NCI-H1092 treated with DMSO at 0.1 percent for 48 hours (cell line): ENCODE results near the gene RCBTB1.
"Not testable (repeated sequence)": the region's sequence is repeated elsewhere in the genome, so short reads cannot be mapped to it uniquely, and the experiment has no call there.

ENCODE experiments used
- DNase-seq: peaks from one replicate; lab custom pipeline; 2025; lab: John Stamatoyannopoulos, UW

Gene RCBTB1

GRCh38 chr13:49604570-49604969, 19.2 kb upstream of the RCBTB1 start:
- no peak for DNase-seq

GRCh38 chr13:49602615-49603014, 17.3 kb upstream of the RCBTB1 start:
- DNase-seq = not testable (repeated sequence)

DNA sequence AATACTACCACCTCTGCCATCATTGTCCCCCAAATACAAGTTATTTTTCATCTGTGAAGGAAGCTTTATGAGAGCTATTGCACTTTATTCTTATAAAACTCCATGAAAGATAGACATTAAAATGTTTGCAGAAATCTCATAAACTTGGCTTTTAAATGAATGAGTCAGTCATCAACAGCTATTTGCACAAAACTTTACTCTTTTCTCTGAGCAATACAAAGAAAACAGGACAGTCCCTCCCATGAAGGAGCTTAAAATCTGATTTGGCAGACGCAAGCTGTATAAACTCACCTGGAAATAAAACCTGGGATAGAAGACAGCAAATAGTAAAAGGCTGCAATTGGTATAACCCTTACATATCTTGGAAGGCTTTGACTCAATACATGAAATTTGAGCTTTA, 16.6 kb upstream of the RCBTB1 start:
- no peak for DNase-seq

GRCh38 chr13:49597043-49597641, 11.8 kb upstream of the RCBTB1 start:
- no peak for DNase-seq

- no peak for DNase-seq
Observed at GRCh38 chr13:49596221-49596620, 10.9 kb upstream of the RCBTB1 start.

GRCh38 chr13:49594576-49594975, 9.2 kb upstream of the RCBTB1 start:
- DNase-seq = no peak

DNA sequence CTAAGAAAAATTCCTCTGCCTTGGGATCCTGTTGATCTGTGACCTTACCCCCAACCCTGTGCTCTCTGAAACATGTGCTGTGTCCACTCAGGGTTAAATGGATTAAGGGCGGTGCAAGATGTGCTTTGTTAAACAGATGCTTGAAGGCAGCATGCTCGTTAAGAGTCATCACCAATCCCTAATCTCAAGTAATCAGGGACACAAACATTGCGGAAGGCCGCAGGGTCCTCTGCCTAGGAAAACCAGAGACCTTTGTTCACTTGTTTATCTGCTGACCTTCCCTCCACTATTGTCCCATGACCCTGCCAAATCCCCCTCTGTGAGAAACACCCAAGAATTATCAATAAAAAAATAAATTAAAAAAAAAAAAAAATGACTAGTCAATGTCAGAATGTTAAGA, 8.5 kb upstream of the RCBTB1 start:
- DNase-seq = not testable (repeated sequence)

DNA sequence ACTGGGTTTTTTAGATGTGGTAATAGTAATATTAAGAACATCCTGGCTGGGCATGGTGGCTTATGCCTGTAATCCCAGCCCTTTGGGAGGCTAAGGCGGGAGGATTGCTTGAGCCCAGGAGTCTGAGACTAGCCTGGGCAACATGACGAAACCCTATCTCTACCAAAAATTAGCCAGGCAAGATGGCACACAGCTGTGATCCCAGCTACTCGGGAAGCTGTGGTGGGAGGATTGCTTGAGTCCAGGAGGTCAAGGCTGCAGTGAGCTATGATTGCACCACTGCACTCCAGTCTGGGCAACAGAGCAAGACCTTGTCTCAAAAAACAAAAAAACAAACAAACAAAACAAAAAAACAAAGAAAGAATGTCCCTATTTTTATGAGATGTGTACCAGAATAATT, 5.4 kb upstream of the RCBTB1 start:
- not testable (repeated sequence) for DNase-seq

GRCh38 chr13:49587311-49587847, 2.0 kb upstream of the RCBTB1 start:
- DNase-seq = no peak

DNA sequence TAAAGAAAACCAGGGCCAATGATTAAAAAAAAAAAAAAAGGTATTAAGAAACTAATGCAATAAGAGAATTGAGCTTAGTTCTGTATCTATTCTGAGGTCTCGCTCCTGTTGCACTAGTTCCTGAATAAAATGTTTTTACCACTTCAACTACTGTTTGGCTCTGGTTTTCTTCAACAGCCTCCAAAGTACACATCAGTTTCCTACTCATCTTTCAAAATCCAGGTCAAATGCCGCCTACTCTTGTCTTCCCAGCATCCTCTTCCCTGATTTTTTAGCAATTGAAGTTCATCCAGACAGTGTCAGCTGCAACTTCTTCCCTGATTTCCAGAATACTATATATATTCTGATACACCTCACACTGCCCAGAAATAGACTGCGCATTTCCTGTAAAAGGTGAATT, 1.4 kb upstream of the RCBTB1 start:
- no peak for DNase-seq

- no peak for DNase-seq
Observed at GRCh38 chr13:49584771-49585182, 581 bp downstream of the RCBTB1 start.

GRCh38 chr13:49580980-49581680, 4.2 kb downstream of the RCBTB1 start:
- DNase-seq = no peak

DNA sequence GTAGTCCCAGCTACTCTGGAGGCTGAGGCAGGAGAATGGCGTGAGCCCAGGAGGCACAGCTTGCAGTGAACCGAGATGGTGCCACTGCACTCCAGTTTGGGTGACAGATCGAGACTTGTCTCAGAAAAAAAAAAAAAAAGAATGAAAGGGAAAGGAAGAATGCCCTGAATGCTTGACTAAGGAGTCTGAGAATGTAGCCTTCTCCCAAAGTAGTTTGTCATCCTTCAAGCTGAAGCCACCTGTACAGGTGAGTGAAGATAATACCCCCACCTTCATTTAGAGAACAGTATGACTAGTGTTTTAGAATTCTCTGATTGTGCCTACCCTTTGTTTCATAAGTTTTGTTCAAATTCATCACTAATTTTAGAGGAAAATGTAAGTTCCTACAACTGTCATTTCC, 5.9 kb downstream of the RCBTB1 start:
- DNase-seq = no peak

GRCh38 chr13:49571299-49572240, 13.8 kb downstream of the RCBTB1 start:
- no peak for DNase-seq

DNA sequence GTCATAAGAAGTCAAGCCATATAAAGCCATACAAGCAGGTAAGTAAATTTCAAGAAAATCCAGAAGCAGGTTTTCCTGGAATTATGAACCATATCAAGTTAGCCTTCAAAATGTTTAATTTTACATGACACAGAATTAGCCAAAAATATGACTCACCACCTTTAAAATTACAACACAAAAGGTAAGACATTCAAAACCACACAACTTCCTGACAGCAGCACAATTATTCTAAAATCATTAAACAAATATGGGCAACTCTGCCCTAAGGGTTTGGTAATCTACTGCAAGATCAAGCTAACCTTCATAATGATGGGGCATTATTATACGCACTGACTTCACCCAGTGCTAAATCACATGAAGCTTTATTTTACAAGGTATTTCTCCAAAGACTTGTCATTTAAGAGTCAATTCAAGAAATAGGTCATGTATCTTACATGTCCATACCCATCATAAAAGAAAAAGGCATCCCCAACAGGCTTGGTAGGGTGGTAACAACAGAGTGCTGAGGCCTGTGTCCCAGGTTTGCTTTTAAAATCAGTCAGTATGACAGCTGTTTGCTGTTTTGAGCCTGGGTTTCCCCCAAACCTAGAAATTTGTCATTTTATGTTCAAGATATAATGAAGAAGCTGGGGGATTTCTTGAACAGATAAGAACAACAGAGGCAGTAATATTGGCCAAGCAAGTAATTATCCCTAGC, 15.2 kb downstream of the RCBTB1 start:
- no peak for DNase-seq

DNA sequence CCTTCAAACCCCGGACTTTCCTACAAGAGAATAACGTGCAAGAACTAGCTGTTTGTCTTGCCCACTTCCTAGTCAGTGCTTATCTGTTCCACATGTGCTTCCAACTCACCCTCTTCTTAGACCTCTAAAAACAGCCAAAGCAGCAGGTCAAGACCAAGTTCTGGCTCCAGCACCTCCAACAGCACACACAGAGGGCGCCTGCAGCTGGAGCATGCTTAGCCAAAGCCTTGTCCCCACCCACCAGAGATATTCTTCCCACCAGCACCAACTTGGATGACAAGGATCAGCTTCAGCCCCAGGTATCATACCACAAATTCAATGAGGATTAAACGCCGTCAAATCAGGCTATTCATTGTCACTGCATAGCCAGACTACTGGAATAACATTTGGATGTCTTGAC, 17.9 kb downstream of the RCBTB1 start:
- no peak for DNase-seq

- no peak for DNase-seq
Observed at GRCh38 chr13:49566461-49566860, 18.9 kb downstream of the RCBTB1 start.

GRCh38 chr13:49565461-49565860, 19.9 kb downstream of the RCBTB1 start:
- not testable (repeated sequence) for DNase-seq

DNA sequence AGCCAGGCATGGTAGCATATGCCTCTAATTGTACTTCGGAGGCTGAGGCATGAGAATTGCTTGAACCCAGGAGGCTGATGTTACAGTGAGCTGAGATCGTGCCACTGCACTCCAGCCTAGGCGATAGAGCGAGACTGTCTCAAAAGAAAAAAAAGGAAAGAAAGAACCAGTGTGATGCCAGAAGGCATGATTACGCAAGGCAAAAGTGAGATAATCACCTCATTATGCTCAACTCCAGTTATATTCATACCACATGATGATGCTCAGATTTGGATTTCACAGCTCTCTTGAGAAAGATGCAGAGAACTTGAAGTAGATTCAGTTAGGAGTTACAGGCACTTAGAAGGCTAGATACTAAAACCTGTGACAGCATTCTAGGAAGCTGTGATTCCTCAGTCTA, 21.8 kb downstream of the RCBTB1 start:
- no peak for DNase-seq

- DNase-seq = no peak
Observed at GRCh38 chr13:49561062-49561410, 24.3 kb downstream of the RCBTB1 start.

DNA sequence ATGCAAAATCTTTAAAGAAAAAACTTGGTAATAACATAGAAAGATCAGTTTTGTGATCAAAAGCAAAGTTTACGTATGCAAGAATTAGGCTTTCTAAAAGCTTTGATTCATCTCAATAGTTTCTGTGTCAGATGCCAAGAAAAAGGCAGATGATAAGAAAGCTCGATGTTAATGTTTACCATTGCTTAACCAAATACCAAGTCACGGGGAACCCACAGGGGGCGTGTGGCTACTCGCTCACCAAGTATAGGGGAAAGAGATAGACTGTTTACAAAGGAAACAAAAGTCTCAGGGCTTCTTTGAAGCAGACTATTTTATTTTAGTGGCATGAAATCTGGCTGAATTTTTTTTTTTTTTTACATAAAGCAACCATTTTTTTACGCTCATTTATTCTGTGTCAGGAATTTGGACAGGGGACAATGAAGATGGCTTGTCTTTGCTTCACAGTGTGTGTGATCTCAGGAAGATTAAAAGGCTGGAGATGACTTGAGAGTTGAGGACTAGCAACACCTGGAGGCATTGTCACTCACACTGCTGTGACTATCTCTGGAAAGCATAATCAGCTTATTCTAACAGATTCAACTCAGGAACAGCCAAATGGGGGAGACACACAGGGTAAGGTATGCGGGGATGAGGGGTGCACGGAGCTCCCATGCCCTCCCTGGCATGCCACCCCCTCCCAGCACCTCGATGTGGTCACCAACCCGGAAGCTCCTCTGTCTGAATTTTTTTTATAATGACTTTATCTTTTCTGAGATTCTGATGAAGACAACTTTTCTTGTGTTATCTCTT, 24.9 kb downstream of the RCBTB1 start:
- DNase-seq = no peak
